ENCODE measurements around the gene UMPS. TPM values are rescaled to one million over a fixed set of nuclear protein-coding genes. Genes with fewer than 3 reads are reported as not detected.

Gene UMPS
- polyA plus RNA-seq, 3 donors, result 48.2 to 50.8 (median 48.9) TPM

DNA sequence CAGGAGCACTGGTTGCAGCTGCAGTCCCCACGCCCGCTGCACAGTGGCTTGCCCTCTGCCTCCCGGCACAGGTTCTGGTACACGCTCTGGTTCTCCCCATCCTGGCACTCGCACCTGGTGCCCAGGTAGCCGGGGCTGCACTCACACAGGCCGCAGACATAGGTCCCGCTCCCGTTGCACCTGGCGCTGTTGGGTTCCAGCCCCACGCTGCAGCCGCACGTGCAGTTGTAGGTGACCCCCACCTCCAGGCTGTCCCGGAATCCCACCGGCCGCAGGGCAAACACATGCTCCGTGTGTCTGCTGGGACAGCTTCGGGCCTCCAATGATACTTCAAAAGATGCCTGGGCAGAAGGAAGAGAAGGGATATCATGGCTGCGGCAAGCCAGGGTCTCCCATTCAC, 66.2 kb downstream of the UMPS start:
- no peak for DNase-seq (ENCODE audit: low read depth in 3 of 3, low spot score in 2 of 3)

DNA sequence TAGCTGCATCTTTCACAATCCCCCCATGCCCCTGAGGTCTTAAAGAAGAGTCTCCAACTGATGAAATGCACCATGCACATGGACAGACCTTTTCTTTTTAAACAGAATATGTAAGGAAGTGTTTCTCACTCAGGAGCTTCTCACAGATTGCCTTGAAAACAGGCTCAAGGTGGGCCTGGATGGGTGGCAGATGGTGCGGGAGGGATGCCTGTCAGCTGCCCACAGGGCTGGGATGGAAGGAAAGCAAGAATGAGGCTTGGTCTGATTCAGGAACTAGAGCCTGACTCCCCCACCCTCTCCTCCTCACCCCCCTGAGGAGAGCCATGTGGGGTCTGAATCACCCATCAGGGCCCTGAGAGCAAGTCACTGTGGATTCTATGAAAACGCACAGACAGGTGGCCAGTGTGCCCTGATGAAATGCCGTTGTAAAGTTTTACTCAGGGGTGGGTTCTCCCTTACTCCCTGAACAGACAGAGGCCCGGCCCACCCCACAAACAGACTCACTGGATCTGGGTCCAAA, 67.2 kb downstream of the UMPS start:
- no peak for DNase-seq (ENCODE audit: low read depth in 3 of 3, low spot score in 2 of 3)

Other genes with a start within 250 kb of the UMPS start
- gene ITGB5, start 156.9 kb downstream of the UMPS start, polyA plus RNA-seq (ENCODE audit: insufficient read length in 3 of 3), result 100 to 1,000 TPM; 102 to 108 (median 108) TPM
- gene MUC13, start 204.3 kb downstream of the UMPS start, polyA plus RNA-seq (ENCODE audit: insufficient read length in 3 of 3), result not detected